ENCODE data around the gene PXDC1.

Gene PXDC1

GRCh38 chr6:3751077-3751729, at the start of gene PXDC1:
TSS of gene PXDC1 (minus strand) at chr6:3751713. CDS start at chr6:3751531, 182 bp downstream.
- DNase-seq: no peak

- peak; percentile 32 for DNase-seq
Measured at GRCh38 chr6:3800850-3801591, 49.5 kb upstream of the PXDC1 start.

GRCh38 chr6:3799719-3800118, 48.2 kb upstream of the PXDC1 start:
- no peak for DNase-seq

- DNase-seq: peak; percentile 77
Measured at GRCh38 chr6:3798055-3798919, 46.8 kb upstream of the PXDC1 start.

GRCh38 chr6:3797231-3798054, 45.9 kb upstream of the PXDC1 start:
- DNase-seq: peak; percentile 51

- DNase-seq: no peak
Measured at GRCh38 chr6:3796719-3797041, 45.2 kb upstream of the PXDC1 start.

- DNase-seq: no peak
Measured at GRCh38 chr6:3795836-3796718, 44.6 kb upstream of the PXDC1 start.

GRCh38 chr6:3794092-3794491, 42.6 kb upstream of the PXDC1 start:
- DNase-seq: no peak

GRCh38 chr6:3793545-3793944, 42.0 kb upstream of the PXDC1 start:
- DNase-seq: no peak

GRCh38 chr6:3791526-3792203, 40.2 kb upstream of the PXDC1 start:
- DNase-seq: no peak

GRCh38 chr6:3789896-3790558, 38.5 kb upstream of the PXDC1 start:
- DNase-seq: no peak

- no peak for DNase-seq
Measured at GRCh38 chr6:3789018-3789895, 37.7 kb upstream of the PXDC1 start.

- DNase-seq: no peak
Measured at GRCh38 chr6:3788408-3789017, 37.0 kb upstream of the PXDC1 start.

GRCh38 chr6:3786141-3786540, 34.6 kb upstream of the PXDC1 start:
- no peak for DNase-seq

GRCh38 chr6:3785745-3786098, 34.2 kb upstream of the PXDC1 start:
- no peak for DNase-seq

- no peak for DNase-seq
Measured at GRCh38 chr6:3784885-3785744, 33.6 kb upstream of the PXDC1 start.

- DNase-seq: no peak
Measured at GRCh38 chr6:3784423-3784822, 32.9 kb upstream of the PXDC1 start.
